K562 (cell line): ENCODE data around the gene SERINC5. TPM values are rescaled to one million over a fixed set of nuclear protein-coding genes. Genes with fewer than 3 reads are reported as not detected.

Experiments
- BRD9 ChIP-seq: fragments of 450-650 bp; IDR thresholded peaks from 2 replicates; pipeline ENCODE4 v1.6.1; 2018; ENCODE audit warnings: low read depth; ENCODE audit not compliant: partially characterized antibody
- EGR1 ChIP-seq: fragments of 450-650 bp; conservative IDR thresholded peaks from 2 replicates; pipeline ENCODE4 v1.6.1; 2017; ENCODE audit warnings: mild to moderate bottlenecking
- KLF1 ChIP-seq: fragments of 450-650 bp; IDR thresholded peaks from 2 replicates; pipeline ENCODE4 v1.6.1; 2016; ENCODE audit warnings: missing genetic modification characterization, missing compliant biosample characterization
- MEF2D ChIP-seq: conservative IDR thresholded peaks from 2 replicates; pipeline ENCODE4 v1.6.1; 2016; ENCODE audit warnings: low read depth, missing genetic modification characterization, missing compliant biosample characterization
- NCOR1 ChIP-seq: fragments of 450-650 bp; IDR thresholded peaks from 2 replicates; pipeline ENCODE4 v1.6.1; 2016; ENCODE audit warnings: mild to moderate bottlenecking, moderate library complexity
- NONO ChIP-seq, 2 experiments: fragments of 200-400 bp in 1 of 2; fragments of 450-650 bp in 1 of 2; formaldehyde crosslinking in 1 of 2; IDR thresholded peaks; 2 replicates each; pipeline ENCODE4 v1.6.1; 2017; ENCODE audit warnings: low read depth in 2 of 2, mild to moderate bottlenecking in 2 of 2, moderate library complexity in 2 of 2, low read length in 1 of 2
- PCBP1 ChIP-seq: fragments of 200-400 bp; formaldehyde crosslinking; IDR thresholded peaks from 2 replicates; pipeline ENCODE4 v1.6.1; 2018; ENCODE audit warnings: mild to moderate bottlenecking, low read depth, low read length; ENCODE audit not compliant: poor library complexity, severe bottlenecking
- PHF8 ChIP-seq: fragments of 200-600 bp; sonication (generic); IDR thresholded peaks from 2 replicates; pipeline ENCODE4 v1.6.1; 2012; ENCODE audit warnings: mixed run types, mild to moderate bottlenecking, inconsistent platforms, low read length, moderate library complexity, borderline replicate concordance
- RBBP5 ChIP-seq: fragments of 200-600 bp; sonication (generic); IDR thresholded peaks from 2 replicates; pipeline ENCODE4 v1.6.1; 2012; ENCODE audit warnings: borderline replicate concordance, mild to moderate bottlenecking, low read length, control low read depth, inconsistent platforms; ENCODE audit not compliant: insufficient read depth, poor library complexity, severe bottlenecking
- ZNF197 ChIP-seq: fragments of 200-800 bp; sonication (Bioruptor generic); IDR thresholded peaks from 2 replicates; pipeline ENCODE4 v1.6.1; 2016; ENCODE audit warnings: low read depth, missing genetic modification characterization, missing compliant biosample characterization
- ZNF23 ChIP-seq: fragments of 250-450 bp; sonication (Bioruptor Pico); IDR thresholded peaks from 2 replicates; pipeline ENCODE4 v1.4.0; 2020; ENCODE audit warnings: mild to moderate bottlenecking
- polyA plus RNA-seq, 8 experiments: library from polyadenylated mRNA; depleted of rRNA in 4 of 8; stranded (reverse) in 5 of 8; unstranded in 3 of 8; fragments of >200 nt; fragmentation: Nextera tagmentation in 2 of 8; fragmentation: Illumina TruSeq in 1 of 8; extraction: Ambion mirVana in 2 of 8; extraction: Trizol in 1 of 8; gene quantifications; 2 replicates each; pipeline versions ENCODE4 v1.2.1 to v1.2.3, GENCODE V29; 2011 to 2014; ENCODE audit warnings: inconsistent platforms in 1 of 8, missing spikeins in 1 of 8
- total RNA-seq, 7 experiments: library from RNA; depleted of rRNA in 6 of 7; stranded (reverse); fragments of >200 nt in 6 of 7; fragmentation: Illumina TruSeq in 2 of 7; extraction: Trizol in 2 of 7; gene quantifications; 2 replicates each; pipeline versions ENCODE4 v1.2.1 to v1.2.3, GENCODE V29; 2011 to 2021; ENCODE audit warnings: low replicate concordance in 1 of 7
- TF ChIP-seq, protein P1 (sequence below): fragments of 450-650 bp; IDR thresholded peaks from 2 replicates; pipeline ENCODE4 v1.6.1; 2016; ENCODE audit warnings: mild to moderate bottlenecking, moderate library complexity
- TF ChIP-seq, protein P2 (sequence below), 2 experiments: fragments of 450-650 bp in 1 of 2; sonication (generic) in 1 of 2; formaldehyde crosslinking; conservative IDR thresholded peaks; 2 replicates each; pipeline versions ENCODE4 v1.4.0 to v1.8.1; 2020 to 2022; ENCODE audit warnings: mild to moderate bottlenecking in 1 of 2, missing genetic modification reagents in 1 of 2

Gene SERINC5
- total and polyA plus RNA-seq, 9 of the 15 experiments (the other 6 are each of a cell fraction or from before 2014, with no cell fraction given), result 1.4 to 7.9 (median 3.7) TPM

DNA sequence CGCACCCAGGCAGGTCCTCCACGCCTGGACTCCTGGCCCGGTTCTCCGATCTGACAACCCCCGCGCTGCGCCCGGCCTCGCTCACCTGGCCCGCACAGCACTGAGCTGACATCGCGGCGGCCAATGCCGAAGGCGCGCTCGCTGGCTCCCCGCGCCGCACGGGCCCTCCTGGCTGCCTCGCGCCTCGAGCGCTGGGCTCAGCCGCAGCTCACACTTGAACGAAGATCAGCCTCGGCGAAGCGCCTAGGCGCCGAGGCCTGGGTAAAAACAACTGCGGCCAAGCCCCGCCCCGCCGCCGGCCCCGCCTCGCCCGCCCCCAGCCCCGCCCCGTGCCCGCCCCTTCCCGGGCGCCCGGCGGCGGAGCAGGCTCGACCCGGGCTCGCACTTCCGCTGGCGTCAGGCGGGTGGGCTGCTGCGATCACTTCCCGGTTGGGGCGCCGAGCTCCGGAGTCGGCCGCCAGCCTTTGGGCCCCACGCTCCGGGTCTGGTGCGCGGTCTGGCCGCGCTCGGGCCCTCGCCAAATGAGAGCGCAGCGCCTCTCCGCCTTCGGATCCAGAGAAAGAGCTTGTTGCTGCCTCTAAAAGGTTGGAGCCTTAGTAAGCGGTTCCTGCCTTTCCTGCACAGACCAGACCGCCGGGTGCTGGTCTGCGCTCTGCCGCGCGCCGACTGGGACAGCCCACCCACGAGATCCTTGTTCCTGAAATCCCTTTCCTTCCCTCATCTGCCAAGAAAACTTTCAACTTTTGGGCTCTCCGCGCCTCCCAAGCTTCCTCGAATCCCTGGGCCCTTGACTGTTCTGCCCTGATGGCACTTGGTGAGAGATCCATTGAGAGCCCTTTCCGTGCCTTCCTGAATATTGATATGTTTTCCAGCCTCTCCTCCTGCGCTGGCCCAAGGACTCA lies at the start of gene SERINC5 (continued):
- TF ChIP-seq, protein P1, sequence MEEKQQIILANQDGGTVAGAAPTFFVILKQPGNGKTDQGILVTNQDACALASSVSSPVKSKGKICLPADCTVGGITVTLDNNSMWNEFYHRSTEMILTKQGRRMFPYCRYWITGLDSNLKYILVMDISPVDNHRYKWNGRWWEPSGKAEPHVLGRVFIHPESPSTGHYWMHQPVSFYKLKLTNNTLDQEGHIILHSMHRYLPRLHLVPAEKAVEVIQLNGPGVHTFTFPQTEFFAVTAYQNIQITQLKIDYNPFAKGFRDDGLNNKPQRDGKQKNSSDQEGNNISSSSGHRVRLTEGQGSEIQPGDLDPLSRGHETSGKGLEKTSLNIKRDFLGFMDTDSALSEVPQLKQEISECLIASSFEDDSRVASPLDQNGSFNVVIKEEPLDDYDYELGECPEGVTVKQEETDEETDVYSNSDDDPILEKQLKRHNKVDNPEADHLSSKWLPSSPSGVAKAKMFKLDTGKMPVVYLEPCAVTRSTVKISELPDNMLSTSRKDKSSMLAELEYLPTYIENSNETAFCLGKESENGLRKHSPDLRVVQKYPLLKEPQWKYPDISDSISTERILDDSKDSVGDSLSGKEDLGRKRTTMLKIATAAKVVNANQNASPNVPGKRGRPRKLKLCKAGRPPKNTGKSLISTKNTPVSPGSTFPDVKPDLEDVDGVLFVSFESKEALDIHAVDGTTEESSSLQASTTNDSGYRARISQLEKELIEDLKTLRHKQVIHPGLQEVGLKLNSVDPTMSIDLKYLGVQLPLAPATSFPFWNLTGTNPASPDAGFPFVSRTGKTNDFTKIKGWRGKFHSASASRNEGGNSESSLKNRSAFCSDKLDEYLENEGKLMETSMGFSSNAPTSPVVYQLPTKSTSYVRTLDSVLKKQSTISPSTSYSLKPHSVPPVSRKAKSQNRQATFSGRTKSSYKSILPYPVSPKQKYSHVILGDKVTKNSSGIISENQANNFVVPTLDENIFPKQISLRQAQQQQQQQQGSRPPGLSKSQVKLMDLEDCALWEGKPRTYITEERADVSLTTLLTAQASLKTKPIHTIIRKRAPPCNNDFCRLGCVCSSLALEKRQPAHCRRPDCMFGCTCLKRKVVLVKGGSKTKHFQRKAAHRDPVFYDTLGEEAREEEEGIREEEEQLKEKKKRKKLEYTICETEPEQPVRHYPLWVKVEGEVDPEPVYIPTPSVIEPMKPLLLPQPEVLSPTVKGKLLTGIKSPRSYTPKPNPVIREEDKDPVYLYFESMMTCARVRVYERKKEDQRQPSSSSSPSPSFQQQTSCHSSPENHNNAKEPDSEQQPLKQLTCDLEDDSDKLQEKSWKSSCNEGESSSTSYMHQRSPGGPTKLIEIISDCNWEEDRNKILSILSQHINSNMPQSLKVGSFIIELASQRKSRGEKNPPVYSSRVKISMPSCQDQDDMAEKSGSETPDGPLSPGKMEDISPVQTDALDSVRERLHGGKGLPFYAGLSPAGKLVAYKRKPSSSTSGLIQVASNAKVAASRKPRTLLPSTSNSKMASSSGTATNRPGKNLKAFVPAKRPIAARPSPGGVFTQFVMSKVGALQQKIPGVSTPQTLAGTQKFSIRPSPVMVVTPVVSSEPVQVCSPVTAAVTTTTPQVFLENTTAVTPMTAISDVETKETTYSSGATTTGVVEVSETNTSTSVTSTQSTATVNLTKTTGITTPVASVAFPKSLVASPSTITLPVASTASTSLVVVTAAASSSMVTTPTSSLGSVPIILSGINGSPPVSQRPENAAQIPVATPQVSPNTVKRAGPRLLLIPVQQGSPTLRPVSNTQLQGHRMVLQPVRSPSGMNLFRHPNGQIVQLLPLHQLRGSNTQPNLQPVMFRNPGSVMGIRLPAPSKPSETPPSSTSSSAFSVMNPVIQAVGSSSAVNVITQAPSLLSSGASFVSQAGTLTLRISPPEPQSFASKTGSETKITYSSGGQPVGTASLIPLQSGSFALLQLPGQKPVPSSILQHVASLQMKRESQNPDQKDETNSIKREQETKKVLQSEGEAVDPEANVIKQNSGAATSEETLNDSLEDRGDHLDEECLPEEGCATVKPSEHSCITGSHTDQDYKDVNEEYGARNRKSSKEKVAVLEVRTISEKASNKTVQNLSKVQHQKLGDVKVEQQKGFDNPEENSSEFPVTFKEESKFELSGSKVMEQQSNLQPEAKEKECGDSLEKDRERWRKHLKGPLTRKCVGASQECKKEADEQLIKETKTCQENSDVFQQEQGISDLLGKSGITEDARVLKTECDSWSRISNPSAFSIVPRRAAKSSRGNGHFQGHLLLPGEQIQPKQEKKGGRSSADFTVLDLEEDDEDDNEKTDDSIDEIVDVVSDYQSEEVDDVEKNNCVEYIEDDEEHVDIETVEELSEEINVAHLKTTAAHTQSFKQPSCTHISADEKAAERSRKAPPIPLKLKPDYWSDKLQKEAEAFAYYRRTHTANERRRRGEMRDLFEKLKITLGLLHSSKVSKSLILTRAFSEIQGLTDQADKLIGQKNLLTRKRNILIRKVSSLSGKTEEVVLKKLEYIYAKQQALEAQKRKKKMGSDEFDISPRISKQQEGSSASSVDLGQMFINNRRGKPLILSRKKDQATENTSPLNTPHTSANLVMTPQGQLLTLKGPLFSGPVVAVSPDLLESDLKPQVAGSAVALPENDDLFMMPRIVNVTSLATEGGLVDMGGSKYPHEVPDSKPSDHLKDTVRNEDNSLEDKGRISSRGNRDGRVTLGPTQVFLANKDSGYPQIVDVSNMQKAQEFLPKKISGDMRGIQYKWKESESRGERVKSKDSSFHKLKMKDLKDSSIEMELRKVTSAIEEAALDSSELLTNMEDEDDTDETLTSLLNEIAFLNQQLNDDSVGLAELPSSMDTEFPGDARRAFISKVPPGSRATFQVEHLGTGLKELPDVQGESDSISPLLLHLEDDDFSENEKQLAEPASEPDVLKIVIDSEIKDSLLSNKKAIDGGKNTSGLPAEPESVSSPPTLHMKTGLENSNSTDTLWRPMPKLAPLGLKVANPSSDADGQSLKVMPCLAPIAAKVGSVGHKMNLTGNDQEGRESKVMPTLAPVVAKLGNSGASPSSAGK, result peak; percentile 91
- TF ChIP-seq NONO (IDR thresholded peaks at IDR 0.05; ENCODE audit: low read depth in 2 of 2, low read length in 1 of 2), result peak in 1 of 2 experiments; percentile 73; a peak in 1 of 4 replicates
- no peak for TF ChIP-seq MEF2D (tag)
- TF ChIP-seq PCBP1, result peak; percentile 11
- TF ChIP-seq, protein P2, sequence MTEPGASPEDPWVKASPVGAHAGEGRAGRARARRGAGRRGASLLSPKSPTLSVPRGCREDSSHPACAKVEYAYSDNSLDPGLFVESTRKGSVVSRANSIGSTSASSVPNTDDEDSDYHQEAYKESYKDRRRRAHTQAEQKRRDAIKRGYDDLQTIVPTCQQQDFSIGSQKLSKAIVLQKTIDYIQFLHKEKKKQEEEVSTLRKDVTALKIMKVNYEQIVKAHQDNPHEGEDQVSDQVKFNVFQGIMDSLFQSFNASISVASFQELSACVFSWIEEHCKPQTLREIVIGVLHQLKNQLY (CRISPR knock-in tag; conservative IDR thresholded peaks at IDR 0.05), result no peak
- peak; percentile 42; the same call in 1 of the 2 replicates for TF ChIP-seq NCOR1
- peak; percentile 18 for TF ChIP-seq BRD9
- TF ChIP-seq ZNF197 (CRISPR knock-in tag), result 0 out of 2 replicates have a peak, but pooled peaks have one; percentile 23
- 0 out of 2 replicates have a peak, but pooled peaks have one; percentile 4 for TF ChIP-seq EGR1
- TF ChIP-seq RBBP5, result peak; percentile 65
- TF ChIP-seq KLF1 (tag), result no peak
- TF ChIP-seq PHF8, result peak; percentile 91
- no peak for TF ChIP-seq ZNF23 (CRISPR knock-in tag)
